PC-9 (cell line): Measurements from ENCODE around the gene ELMO3.

Experiments used
- CTCF ChIP-seq: fragments of 200-600 bp; sonication (generic); conservative IDR thresholded peaks from 2 replicates; pipeline ENCODE4 v1.6.1; 2017; ENCODE audit warnings: mixed run types, antibody characterized with exemption, mild to moderate bottlenecking, moderate library complexity
- EZH2 ChIP-seq: fragments of 200-600 bp; sonication (generic); IDR thresholded peaks from 2 replicates; pipeline ENCODE4 v1.8.0; 2017; ENCODE audit warnings: antibody characterized with exemption, low read depth

- no peak; the same call in 1 of the 2 replicates for TF ChIP-seq CTCF
- no peak for TF ChIP-seq EZH2
Measured at GRCh38 chr16:67226804-67227566, 28.1 kb downstream of the ELMO3 start, which contains the start of gene TMEM208.
